Cardiac septum (tissue), 1 donor: ENCODE results near the gene LRP2. TPM values are rescaled to one million over a fixed set of nuclear protein-coding genes. Genes with fewer than 3 reads are reported as not detected.

Experiments
- DNase-seq: peaks from one replicate; pipeline ENCODE4 v3.0.0-alpha.2; 2020; ENCODE audit warnings: low spot score
- intact Hi-C: fragments of 100-400 bp; cut with DNase I; formaldehyde crosslinking; loops from one replicate; pipeline ENCODE4 v1.14.0; 2022
- total RNA-seq: library from RNA; stranded (reverse); fragmentation: NEBNext Ultra II Directional; extraction: Animal tissue kit (Norgen Biotek cat#: 25700); gene quantifications from one replicate; pipeline ENCODE4 v1.2.1, GENCODE V29; 2021
- donor health status: DM: no; HTN: no; CAD: no.

Gene LRP2
- total RNA-seq, 1 donor from 2014 or later = 0.30 TPM

- intact Hi-C loops = loop anchor here (2.0 to 10.0 kb wide), 3 partner anchors 28 to 284 kb away; no protein-coding TSS in a partner anchor
- DNase-seq = no peak
These were observed 251.9 kb downstream of the LRP2 start for GRCh38 chr2:169110419-169110818.

GRCh38 chr2:169109502-169110409 lies 252.6 kb downstream of the LRP2 start:
- peak; percentile 90 for DNase-seq

GRCh38 chr2:169108099-169108884 lies 254.0 kb downstream of the LRP2 start:
- intact Hi-C loops = no loop called here
- no peak for DNase-seq

More at GRCh38 chr2:169109502-169110409, 252.6 kb downstream of the LRP2 start:
- intact Hi-C loops = loop anchor here (2.0 to 10.0 kb wide), 3 partner anchors 29 to 285 kb away; no protein-coding TSS in a partner anchor

- intact Hi-C loops = no loop called here
- DNase-seq = no peak
These were observed 254.7 kb downstream of the LRP2 start for GRCh38 chr2:169107645-169108044.

- intact Hi-C loops = no loop called here
These were observed 255.5 kb downstream of the LRP2 start for GRCh38 chr2:169106563-169107545.

GRCh38 chr2:169106134-169106533 lies 256.2 kb downstream of the LRP2 start:
- no peak for DNase-seq
- intact Hi-C loops = no loop called here

More at GRCh38 chr2:169106563-169107545, 255.5 kb downstream of the LRP2 start:
- no peak for DNase-seq

GRCh38 chr2:169105476-169105875 lies 256.9 kb downstream of the LRP2 start:
- no peak for DNase-seq
- intact Hi-C loops = no loop called here

- intact Hi-C loops = no loop called here
These were observed 257.5 kb downstream of the LRP2 start for GRCh38 chr2:169104848-169105247.

GRCh38 chr2:169095621-169096105 lies 266.7 kb downstream of the LRP2 start:
- intact Hi-C loops = no loop called here
- DNase-seq = no peak

More at GRCh38 chr2:169104848-169105247, 257.5 kb downstream of the LRP2 start:
- no peak for DNase-seq

- intact Hi-C loops = no loop called here
- no peak for DNase-seq
These were observed 267.7 kb downstream of the LRP2 start for GRCh38 chr2:169094676-169095075.

GRCh38 chr2:169093535-169093934 lies 268.8 kb downstream of the LRP2 start:
- intact Hi-C loops = no loop called here
- DNase-seq = no peak

- intact Hi-C loops = no loop called here
- no peak for DNase-seq
These were observed 270.4 kb downstream of the LRP2 start for GRCh38 chr2:169091761-169092519.

- intact Hi-C loops = no loop called here
- no peak for DNase-seq
These were observed 271.1 kb downstream of the LRP2 start for GRCh38 chr2:169091256-169091655.

- no peak for DNase-seq
- intact Hi-C loops = no loop called here
These were observed 272.1 kb downstream of the LRP2 start for GRCh38 chr2:169090133-169090820.

- no peak for DNase-seq
- intact Hi-C loops = no loop called here
These were observed 273.2 kb downstream of the LRP2 start for GRCh38 chr2:169089182-169089581.

GRCh38 chr2:169087757-169088379 lies 274.5 kb downstream of the LRP2 start:
- no peak for DNase-seq
- intact Hi-C loops = no loop called here

- intact Hi-C loops = no loop called here
These were observed 275.4 kb downstream of the LRP2 start for GRCh38 chr2:169086893-169087467.

More at GRCh38 chr2:169086893-169087467, 275.4 kb downstream of the LRP2 start:
- no peak for DNase-seq
